GM19452 (cell line): ENCODE results near the gene C19orf53.

Experiments used
- ATAC-seq: cut with Tn5 transposase; IDR thresholded peaks from one replicate; pipeline ENCODE4 v1.9.1; 2021; ENCODE audit not compliant: unreplicated experiment

C19orf53 gene

DNA sequence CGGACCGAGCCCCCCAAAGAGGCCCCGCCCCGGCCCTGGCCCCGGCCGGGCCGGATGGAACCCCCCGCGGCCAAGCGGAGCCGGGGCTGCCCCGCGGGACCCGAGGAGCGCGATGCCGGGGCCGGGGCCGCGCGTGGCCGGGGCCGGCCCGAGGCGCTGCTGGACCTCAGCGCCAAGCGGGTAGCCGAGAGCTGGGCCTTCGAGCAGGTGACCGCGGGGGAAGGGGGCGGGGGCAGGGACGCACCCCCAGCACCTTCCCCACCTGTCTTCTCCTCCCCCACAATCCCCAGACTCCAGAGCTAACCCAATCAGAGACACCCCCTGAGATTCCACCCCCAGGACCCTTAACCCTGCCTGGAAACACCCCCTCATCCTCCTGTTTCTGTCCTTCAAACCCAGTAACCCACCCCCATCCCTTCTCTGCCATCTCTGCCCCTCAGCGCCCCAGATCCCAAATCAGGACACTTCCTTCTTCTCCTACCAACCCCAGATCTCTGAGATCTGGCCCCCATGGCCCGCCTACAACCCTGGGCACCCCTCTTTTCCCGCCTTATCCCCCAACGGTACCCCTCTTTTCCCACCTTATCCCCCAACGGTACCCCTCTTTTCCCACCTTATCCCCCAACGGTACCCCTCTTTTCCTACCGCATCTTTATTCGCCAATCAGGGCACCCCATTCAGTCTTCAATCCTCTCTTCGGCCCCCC is 21.5 kb downstream of the C19orf53 start:
- ATAC-seq, result peak; percentile 34

DNA sequence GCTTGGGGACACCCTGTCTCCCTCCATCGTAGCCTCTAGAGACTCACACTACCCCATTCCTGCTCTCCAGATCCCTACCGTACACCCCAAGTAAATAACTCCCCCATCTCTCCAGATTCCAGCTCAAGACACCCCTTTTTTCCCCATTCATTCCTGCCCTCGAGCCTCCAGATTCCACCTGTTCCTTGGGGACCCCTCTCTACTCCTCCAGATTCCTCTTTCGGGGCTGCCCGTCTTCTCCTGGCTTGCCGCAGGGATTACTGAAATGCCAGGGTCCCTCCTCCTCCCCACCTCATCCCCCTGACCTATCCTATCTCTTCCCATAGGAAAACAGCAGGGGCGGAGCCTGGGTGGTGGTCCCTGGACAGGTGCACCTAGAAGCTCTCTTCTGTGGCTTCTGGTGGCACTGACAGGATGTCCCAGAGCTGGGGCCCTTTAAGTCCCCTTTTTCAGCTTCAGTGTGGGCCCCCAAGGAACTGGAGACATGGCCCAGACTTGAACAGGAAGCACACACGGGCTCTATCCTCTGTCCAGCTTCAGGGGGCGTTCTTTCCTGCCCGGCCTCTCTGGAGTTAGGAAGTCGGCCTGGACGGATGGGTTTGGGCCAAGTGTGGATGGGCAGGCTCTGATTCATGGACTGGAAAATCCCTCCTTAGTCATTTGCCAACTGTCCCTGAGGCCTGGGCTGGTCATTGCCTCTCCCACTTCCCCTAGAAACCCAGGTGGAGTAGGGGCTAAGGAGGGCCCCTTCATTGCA is 22.2 kb downstream of the C19orf53 start:
- ATAC-seq, result no peak

DNA sequence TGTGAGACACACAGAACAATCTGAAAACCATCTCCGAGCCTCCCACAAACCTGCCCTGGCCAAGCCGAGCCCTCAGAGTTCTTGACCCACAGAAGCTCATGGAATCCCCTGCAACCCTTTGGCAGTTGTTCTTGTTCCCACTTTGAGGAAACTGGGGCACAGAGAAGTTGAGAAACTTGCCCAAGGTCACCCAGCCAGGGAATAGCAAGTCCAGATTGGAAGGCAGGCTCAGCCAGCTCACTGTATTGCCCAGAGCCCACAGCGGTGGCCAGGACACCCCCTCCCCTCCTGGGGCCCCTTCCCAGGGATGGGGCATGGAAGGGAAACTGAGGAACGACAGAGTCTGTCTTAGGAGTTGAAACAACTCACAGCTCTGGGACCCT is 22.8 kb downstream of the C19orf53 start:
- no peak for ATAC-seq

- no peak for ATAC-seq
These were observed 23.6 kb downstream of the C19orf53 start for GRCh38 chr19:13797870-13798269.

GRCh38 chr19:13799669-13800068 is 25.4 kb downstream of the C19orf53 start:
- no peak for ATAC-seq

DNA sequence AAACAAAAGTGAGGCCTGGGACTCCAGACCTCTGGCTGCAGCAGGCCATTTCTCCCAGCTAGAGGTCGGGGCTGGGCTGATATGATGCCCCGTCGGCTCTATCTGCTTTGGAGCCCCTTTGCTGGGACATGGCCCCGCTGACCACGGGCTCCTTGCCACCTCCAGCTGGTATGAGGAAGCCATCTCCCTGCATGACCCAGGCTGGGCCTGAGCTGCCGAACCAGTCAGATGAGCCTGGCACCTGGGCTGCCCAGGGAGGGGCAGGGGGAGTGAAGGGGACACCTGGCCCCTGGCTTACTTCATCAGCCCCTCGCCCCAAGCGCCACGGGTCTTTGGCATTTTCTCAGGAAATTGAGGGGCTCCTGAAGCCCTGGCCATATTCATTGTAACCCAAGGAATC is 28.8 kb downstream of the C19orf53 start:
- ATAC-seq, result no peak

DNA sequence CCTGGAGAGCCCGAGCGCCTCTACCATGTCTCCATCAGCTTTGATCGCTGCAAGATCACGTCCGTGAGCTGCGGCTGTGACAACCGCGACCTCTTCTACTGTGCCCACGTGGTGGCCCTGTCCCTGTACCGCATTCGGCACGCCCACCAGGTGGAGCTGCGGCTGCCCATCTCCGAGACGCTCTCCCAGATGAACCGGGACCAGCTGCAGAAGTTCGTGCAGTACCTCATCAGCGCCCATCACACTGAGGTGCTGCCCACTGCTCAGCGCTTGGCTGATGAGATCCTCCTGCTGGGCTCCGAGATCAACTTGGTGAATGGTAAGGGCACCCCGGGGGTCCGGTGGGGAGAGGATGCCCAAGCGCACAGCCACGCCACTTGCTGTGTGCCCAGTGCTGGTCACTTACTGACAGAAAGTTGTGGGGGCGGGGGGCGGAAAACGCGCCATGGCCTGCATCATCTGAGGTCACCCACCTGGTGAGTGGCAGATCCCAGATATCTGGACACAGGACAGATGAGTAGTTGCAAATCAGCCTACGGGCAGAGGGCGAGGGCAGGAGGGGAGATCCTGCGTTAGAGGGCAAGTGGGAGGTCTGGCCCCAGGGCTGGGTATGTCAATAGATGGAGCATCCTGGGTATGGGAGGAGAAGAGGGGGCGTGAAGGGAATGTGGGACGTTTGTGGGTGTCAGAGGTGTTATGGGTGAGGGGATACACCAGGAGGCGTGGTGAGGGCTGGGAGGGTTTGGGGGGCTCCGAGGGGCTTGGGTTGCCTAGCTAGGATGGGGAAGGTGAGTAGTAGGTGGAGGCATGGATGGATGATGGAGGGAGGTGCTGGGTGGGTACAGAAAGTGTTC is 30.8 kb downstream of the C19orf53 start:
- ATAC-seq, result no peak

GRCh38 chr19:13806728-13807127 is 32.5 kb downstream of the C19orf53 start:
- ATAC-seq, result no peak

DNA sequence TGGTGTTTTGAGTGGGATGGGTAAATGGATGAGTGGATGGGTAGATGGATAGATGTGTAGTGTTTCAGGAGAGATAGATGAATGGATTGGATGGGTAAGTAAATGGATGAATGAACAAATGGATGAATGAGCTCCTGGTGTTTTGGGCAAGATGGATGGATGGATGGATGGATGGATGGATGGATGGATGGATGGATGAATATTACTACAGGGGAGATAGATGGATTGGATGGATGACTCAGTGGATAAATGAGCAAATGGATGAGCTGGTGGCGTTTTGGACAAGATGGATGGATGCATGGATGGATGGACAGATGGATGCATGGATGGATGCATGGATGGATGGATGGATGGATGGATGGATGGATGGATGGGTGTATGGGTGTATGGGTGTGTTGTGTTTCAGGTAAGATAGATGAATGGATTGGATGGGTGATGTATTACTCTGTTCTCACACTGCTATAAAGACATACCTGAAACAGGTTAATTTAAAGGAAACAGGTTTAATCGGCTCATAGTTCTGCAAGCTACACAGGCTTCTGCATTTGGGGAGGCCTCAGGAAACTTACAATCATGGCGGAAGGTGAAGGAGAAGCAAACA is 33.3 kb downstream of the C19orf53 start:
- no peak for ATAC-seq

- ATAC-seq, result no peak
These were observed 34.6 kb downstream of the C19orf53 start for GRCh38 chr19:13808856-13809255.

DNA sequence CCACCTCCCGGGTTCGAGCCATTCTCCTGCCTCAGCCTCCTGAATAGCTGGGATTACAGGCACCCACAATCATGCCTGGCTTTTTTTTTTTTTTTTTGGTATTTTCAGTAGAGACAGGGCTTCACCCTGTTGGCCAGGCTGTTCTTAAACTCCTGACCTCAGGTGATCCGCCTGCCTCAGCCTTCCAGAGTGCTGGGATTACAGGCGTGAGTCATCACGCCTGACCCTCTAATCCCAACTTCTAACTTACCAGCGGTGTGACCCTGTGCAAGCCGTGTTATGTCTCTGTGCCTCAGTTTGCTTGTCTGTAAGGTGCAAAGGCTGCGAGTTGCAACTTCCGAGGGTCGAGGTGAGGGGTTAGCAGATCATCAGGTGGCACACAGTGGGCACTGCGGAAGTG is 38.3 kb downstream of the C19orf53 start:
- ATAC-seq, result no peak

GRCh38 chr19:13813147-13813546 is 38.9 kb downstream of the C19orf53 start:
- ATAC-seq, result no peak

GRCh38 chr19:13814550-13814949 is 40.3 kb downstream of the C19orf53 start:
- no peak for ATAC-seq

DNA sequence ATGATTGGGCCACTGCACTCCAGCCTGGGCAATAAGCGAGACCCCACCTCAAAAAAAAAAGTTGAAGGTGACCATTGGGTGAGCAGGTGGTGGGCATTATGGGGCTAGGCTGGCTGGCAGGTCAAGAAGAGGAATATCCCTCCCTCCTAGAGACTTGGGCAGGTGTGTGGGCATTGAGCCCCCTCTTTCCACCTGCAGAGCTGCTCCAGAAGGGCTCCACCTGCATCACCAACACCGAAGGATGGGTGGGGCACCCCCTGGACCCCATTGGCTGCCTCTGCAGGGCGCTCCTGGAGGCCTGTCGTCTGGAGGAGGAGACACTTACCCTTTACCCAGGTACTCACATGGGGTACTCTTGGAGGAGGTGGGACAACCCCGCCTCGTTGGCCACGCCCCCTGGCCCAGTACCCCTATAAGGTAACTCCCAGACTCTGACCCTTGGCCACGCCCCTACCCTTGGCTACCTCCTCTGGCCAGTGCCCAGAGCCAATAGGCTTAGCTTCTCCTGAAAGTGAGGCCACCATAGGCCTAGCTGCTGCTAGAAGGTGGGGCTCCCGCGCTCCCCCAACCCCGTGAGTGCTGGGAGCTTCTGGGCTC is 42.9 kb downstream of the C19orf53 start:
- ATAC-seq, result no peak

DNA sequence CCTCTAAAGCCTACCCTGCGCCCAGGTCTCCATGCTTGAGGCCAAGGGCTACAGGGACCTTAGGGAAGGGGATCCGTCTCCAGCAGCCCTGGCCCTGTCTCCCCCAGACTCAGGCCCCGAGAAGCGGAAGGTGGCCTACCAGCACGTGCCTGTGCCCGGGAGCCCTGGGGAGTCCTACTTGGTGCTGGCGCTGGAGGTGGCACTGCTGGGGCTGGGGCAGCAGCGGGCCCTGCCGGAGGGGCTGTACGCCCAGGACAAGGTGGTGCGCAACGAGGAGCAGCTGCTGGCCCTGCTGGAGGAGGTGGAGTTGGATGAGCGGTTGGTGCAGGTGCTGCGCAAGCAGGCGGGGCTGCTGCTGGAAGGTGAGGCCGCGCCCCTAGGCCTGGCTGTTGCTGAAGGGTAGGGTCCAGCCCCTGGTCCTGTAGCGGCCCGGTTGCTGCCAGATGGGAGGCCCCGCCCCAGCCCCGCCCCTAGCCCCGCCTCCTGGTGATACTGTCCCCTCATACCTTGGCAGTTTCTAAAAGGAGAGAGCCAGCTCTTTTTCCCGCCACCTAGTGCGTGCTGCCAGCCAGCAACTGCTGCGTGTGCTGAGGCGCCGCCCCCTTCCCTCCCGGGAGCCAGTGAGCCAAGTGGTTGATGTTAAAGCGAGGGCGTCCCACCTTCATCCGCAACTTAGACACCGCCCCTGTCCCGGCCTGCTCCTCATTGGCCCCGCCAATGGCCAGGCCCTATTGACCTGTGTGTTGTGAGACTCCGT is 43.5 kb downstream of the C19orf53 start:
- ATAC-seq, result no peak

- no peak for ATAC-seq
These were observed 45.0 kb downstream of the C19orf53 start for GRCh38 chr19:13819238-13819637.

GRCh38 chr19:13821292-13821691 is 47.0 kb downstream of the C19orf53 start:
- ATAC-seq, result no peak

GRCh38 chr19:13823256-13823655 is 49.0 kb downstream of the C19orf53 start:
- ATAC-seq, result no peak

DNA sequence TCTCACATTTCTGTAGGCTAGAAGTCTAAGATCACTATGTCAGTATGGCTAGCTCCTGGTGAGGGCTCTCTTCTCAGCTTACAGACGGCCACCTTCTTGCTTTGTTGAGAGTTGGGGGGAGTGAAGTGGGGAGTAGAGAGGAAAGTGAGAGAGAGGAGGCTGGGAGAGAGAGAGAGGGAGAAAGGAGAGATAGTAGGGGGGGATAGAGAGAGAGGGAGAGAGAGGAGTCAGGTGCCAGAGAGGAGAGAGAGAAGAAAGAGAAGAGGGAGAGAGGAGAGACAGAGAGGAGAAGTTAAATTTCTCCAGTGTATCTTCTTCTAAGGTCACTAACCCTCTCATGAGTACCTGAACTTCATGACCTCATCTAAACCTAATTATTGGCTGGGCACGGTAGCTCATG is 49.6 kb downstream of the C19orf53 start:
- ATAC-seq, result no peak

DNA sequence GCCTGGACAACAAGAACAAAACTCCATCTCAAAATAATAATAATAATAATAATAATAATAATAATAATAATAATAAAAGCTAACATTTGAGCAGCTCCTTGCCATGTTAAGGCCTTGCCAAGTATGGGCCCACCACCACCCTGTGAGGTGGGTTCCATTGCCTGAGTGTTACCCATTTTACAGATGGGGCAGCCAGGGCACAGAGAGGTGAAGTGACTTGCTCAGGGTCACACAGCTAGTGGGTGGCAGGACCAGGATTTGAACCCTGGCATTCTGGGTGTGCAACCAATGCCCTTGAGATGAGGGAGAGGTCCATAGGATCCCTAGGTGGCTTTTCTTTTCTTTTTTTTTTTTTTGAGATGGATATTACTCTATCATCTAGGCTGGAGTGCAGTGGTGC is 50.4 kb downstream of the C19orf53 start:
- ATAC-seq, result no peak
